GM19193 (cell line): Measurements from ENCODE around the gene SORCS3.

Experiments used
- POLR2A ChIP-seq: IDR thresholded peaks from 4 replicates; pipeline ENCODE4 v1.6.1; 2011; ENCODE audit not compliant: insufficient read depth, insufficient read length; ENCODE audit errors: extremely low read depth

The SORCS3 gene

DNA sequence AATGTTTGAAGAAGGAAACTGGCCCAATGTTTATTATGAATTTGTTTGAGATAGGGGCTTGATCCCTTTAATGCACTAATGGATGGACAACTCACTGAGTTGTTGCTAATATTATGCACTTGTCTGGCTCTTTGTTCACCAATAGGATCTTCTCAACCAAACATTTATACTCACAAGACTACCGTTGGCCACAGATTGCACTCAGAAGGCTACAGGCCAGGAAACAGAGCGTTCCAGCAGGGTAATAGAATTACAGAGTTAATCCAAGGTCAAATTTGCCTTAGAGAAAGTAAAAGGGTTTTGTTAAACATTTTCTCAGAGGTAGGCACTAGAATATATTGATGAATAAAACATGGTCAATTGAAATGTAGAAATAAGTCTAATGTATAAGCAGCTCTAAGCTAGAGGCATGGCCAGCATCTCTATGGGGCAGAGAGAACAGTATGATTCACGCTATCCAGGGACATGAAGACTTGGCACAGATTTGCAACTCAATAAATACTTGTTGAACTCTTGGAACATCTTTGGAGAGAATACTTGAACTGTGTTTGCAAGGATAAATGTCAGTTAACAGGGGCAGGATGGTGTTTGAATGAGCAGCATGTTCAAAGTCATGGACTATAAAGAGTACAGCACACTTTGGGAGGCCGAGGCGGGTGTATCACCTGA lies 606.9 kb downstream of the SORCS3 start:
- TF ChIP-seq POLR2A: no peak

DNA sequence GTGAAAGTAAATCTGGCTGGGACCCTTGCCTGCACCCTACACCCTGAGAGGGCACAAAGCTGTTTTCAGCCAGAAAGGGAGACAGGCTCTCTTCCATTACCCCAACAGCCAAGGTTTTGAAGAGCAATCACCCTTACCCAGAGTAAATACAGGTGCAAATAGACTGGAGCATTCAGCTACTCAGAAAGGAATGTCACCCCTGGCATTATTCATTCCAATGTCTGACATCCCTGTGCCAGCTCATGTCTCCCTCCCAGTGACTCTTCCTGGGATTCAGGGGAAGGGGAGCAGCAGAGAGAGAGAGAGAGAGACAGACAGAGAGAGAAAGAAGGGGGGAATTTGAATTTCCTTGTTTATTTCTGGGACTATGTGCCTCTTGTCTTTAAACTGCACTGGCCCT lies 611.8 kb downstream of the SORCS3 start:
- no peak for TF ChIP-seq POLR2A

DNA sequence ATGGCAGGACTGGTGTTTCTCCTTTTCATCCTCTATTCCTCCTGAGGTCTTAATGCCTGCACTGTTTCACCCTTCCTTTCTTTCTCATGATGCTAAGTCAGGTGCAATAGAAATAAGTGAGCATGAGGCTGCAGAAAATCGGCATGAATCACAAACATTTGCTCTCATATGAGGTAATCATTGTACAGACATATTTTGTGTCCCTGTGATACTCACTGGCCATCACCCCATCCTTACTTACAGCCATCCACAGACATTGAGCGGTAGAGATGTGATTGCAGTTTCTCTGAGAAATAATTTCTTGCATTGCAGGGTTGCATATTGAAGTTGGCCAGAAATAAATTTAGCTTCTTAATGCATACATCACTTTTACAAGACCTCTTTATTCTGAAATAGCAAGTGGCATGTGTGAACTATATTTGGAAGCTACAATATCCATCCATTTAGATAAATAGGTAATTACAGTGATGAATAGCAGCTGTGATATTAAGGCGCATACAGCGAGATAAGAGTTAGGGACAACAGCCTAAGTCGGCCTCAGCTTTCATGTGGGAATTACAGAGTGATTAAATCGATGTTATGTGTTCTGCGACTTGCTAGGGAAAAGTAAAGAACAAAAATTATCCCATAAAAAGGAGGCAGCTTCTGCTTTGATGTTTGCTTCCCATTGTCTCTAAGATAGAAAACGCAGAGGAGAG lies 612.6 kb downstream of the SORCS3 start:
- TF ChIP-seq POLR2A: no peak

DNA sequence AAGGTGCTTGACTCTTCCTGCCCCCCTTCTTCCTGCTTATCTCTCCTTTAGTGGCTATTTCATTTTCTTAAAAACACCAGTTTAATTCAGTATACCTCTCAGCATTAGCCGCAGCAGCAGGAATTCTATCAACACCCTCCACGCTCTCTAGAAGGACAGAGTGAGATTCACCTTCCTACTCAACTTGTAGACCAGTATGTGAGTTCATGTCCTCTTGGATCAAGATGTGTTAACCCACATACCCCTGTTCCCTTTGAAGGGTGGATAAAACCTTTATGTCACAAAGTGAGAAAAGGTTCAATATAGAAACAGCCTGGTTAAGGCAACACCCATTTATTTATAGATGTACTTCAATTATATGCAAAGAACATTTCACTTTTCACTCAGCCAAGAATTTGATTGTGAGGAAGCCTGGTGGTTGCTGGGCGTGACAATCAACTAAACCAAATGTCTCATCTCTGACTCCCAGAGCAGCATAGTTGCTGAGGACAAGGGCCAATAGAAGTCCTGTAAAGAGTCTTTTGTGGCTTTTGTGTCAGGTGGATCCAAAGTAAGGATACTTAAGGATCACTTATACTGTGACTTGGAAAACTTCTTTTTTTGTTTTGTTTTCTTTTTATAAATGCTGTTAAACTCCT lies 617.1 kb downstream of the SORCS3 start:
- no peak for TF ChIP-seq POLR2A

DNA sequence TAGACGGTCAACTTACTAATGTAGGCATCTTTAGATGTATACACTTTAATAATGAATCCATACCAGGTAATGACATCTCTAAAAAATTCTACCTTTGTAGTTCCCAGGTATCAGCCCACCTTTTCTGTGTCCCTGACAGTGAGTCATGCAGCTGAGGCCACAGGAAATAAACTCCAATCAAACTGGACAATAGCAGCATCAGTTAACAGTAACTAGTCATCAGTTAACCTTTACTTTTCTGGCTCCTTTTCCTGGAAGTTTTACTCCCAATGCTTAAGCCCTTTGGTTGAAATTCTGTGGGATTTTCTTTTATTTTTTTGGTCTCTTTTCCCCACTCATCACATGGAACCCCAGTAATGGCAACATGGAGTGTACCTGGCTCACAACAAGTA lies 617.6 kb downstream of the SORCS3 start:
- TF ChIP-seq POLR2A: no peak

DNA sequence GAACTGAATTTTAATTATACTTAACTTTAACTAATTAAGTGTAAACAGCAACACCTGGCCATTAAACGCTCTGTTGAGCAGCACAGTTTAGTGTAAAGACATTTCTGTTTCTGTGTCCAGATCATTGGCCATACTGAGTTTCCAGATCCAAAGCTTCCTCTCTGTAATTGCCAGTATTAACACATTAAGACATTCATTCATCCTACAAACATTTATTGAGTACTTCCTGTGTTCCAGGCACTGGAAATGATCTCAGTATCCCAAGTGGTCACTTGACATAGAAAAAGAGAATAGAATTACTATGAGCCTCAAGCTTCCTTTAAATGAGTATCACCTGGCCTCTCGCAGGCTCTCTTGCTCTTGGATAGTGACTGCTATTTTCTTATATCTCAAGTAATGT lies 618.1 kb downstream of the SORCS3 start:
- TF ChIP-seq POLR2A: no peak

DNA sequence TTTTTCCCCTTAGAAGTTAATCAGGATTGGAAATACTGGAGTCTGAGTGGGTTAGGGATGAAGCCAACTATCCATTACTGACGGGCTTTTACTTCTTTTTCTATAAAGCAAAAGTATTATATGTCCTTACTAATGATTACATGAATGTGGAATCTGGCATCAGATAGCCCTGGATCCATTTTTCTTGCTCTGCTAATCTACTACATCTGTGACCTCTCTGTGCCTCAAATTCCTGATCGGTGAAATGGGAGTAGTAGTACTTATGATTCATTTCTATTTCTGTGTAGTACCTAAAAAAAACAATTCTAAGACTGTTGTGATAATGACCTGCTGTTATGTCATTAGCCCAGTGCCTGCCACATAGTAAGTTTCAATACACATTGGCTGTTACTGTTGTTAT lies 621.6 kb downstream of the SORCS3 start:
- TF ChIP-seq POLR2A: no peak

DNA sequence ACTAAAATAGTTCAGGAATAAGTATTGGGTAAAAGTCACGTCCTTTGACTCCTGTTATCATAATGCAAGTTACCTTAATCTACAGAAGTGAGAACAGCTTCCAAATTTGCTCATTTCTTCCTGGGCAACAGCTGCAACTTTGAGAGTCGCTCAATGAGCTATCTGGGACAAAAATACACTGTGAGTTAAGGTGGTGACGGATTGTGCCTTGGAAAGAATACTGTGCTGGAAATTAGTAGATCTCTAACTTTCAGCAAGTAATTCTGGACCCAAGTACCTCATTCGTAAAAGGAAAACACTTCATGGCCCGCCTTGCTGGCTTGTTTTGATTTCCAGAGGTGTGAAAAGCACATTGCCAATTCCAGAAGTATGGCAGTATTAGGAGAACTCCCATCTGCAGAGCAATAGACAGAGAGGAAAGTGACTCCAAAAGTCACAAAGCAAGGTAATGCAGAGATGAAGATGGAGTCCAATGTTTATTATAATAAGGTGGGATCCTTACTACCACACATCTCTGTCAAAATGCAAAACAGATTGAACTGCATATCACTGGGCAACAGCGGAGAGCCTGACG lies 626.0 kb downstream of the SORCS3 start:
- TF ChIP-seq POLR2A: no peak

DNA sequence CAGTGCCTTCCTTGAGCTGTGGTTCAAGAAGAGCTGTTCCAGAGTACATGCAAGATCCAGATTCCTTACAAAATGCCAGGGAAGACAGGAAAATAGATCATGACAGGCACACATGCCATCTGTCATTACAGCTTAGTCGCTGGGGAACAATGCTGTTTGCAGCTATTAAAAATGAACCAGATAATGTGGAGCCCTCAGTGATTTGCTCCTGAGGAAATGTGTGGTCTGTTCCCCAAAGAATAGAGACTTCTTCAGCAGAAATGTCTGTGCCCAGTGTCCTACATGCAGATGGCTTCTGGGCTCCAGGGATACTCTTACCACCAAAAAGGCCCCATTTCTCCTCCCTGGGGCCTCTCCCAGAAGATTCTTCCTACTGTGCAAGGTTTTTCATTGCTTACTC lies 627.9 kb downstream of the SORCS3 start:
- TF ChIP-seq POLR2A: no peak

DNA sequence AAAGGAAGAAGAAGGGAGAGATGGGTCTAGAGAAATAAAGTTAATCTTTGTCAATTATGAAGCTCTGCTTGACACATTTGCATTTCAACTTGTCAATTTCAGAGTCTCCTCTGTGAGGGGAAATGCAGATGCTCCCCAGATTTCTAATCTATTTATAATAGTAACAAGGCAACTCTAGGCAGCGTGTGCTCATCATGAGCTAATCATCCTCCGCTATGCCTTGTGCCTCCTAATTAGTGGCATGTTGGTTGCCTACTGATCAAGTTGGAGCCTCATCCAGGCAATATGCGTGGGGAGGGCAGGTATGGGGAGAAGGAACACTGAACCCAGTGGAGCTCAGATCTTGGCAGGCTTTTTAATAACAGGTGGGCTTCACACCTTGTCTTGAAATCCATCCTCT lies 628.6 kb downstream of the SORCS3 start:
- no peak for TF ChIP-seq POLR2A

DNA sequence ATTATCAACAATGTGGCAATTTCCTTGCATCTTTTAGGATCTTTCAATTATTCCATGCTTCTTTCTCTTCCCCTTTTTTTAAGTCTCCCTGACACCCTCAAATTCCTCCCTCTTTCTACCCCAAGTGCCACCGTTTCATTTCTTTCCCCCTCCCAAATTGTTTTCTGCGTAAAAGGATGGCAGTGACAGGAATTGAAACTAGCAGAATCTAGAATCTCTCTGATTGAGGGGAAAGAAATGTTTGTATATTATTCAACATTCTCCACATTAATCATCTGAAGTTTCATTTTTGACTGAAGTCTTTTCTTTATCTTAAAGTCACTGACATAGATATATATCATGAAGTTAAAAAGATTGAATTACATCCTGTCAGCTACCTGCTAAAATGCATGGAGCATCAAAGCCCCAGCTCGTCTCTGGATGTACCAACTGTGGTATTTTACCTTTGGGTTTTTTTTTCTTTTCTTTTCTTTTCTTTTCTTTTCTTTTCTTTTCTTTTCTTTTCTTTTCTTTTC lies 633.5 kb downstream of the SORCS3 start:
- no peak for TF ChIP-seq POLR2A

DNA sequence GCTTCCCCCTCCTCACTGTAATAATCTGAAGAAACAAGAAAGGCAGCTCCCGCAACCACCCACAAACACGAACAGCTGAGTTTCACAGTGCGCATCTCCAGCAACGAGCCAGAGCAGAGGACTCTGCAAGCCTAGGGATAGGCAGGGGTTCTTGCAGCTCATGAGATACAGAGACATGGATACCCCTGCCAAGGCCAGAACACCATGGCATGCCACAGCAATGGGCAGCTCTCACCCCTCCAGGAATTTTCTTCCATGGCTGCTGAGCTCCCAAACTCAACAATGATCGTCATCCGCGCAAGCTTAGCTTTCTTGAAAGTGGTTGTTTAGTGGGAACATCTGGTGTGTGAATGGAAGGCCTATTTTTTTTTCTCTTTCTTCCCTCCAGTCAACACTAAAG lies 637.3 kb downstream of the SORCS3 start:
- TF ChIP-seq POLR2A: no peak

DNA sequence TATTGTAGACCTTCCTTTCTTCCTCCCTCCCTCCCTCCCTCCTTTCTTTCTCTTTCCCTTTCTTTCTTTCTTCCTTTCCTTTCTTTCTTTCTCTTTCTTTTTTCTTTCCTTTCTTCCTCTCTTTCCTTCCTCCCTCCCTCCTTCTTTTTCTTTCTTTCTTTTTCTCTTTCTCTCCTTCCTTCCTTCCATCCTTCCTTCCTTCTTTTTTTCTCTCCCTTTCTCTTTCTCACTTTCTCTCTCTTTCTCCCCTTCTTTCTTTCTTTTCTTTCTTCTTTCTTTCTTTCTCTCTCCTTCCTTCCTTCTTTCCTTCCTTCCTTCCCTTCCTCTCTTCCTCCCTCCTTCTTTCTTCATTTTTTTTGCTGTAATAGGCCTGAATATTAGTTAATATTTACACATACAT lies 638.0 kb downstream of the SORCS3 start:
- no peak for TF ChIP-seq POLR2A

DNA sequence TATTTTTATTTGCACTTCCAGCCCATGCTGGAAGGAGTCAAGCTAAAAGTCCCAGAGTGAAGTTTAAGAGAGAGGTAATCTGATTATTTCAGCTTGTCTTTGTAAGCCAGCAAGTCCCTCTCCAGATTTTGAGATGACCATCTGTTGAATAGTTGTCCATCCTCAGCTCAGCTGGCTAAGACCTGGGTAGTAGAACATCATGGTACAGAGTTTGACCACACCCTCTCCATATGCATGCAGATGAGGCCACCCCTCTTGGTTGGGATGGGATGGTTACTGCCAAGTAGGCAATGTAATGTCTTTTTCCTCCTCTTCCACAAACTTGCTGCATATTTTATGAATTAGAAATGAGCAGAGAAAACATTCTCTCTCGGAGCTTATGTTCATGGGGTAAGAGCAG lies 639.8 kb downstream of the SORCS3 start:
- no peak for TF ChIP-seq POLR2A

DNA sequence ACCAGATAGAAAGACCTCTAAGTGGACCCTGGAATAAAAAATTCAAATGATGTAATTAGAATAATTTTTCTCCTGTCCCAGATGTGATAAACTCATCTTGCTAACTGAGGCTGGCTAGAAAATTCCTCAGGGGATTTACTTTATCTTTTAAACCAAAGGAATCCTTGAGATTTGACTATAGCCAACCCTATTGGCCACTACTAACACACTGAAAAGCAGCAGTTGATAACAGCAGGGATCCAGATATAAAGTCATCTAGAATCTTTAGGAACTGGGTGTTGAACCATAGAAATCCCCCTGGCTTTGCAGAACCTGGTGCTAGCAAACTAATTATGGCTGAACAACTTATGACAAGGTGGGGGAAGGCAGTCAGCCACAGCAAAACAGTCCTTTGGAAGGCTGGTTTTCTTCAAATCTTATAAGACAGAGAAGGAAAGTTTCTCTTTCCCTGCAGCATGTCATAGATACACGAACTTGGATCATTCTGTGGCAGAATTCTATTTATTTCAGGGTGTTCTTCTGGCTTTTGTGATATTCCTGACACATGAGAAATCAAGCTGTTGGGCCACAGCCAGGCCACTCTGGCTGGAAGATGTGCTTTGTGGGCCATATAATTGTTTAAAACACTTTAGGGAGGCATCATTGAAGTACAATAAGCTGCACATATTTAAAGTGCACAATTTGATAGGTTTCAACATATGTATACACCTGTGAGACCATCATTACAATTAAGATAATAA lies 643.6 kb downstream of the SORCS3 start:
- TF ChIP-seq POLR2A: no peak
